Retinal pigment epithelial cell (primary cell): Measurements from ENCODE around the gene ZNF180.

Experiments used
- DNase-seq: peaks from one replicate; pipeline ENCODE4 v3.0.0-alpha.2; 2010; ENCODE audit warnings: low read depth
- H3K4me3 ChIP-seq: 2 replicates; pipeline ENCODE4 v1.5.1; 2011; ENCODE audit warnings: mild to moderate bottlenecking, low read length, control low read depth, moderate library complexity
- TF ChIP-seq, protein P1 (sequence below): conservative IDR thresholded peaks from 2 replicates; pipeline ENCODE4 v1.5.1; 2011; ENCODE audit warnings: low read depth, low read length, control low read depth, inconsistent platforms

The ZNF180 gene

GRCh38 chr19:44521370-44521769, 21.0 kb upstream of the ZNF180 start:
- TF ChIP-seq, protein P1, sequence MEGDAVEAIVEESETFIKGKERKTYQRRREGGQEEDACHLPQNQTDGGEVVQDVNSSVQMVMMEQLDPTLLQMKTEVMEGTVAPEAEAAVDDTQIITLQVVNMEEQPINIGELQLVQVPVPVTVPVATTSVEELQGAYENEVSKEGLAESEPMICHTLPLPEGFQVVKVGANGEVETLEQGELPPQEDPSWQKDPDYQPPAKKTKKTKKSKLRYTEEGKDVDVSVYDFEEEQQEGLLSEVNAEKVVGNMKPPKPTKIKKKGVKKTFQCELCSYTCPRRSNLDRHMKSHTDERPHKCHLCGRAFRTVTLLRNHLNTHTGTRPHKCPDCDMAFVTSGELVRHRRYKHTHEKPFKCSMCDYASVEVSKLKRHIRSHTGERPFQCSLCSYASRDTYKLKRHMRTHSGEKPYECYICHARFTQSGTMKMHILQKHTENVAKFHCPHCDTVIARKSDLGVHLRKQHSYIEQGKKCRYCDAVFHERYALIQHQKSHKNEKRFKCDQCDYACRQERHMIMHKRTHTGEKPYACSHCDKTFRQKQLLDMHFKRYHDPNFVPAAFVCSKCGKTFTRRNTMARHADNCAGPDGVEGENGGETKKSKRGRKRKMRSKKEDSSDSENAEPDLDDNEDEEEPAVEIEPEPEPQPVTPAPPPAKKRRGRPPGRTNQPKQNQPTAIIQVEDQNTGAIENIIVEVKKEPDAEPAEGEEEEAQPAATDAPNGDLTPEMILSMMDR, result no peak
- H3K4me3 ChIP-seq, result no peak overlapping the region
- no peak for DNase-seq

DNA sequence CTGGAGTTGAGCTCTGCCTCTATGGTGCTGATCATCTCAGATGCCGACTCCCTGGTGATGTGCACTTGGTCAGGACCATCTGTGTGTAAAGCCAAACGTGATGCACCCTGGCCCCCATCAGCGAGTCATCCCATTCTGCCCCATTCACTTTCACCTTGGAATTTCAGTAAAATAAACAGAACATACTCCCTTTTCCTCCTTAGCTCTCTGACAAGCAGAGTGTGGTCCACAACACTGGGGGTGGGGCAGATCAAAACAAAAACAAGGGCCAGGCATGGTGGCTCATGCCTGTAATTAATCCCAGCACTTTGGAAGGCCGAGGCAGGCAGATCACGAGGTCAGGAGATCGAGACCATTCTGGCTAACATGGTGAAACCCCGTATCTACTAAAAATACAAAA, 16.8 kb upstream of the ZNF180 start:
- H3K4me3 ChIP-seq, result no peak overlapping the region
- DNase-seq, result no peak
- TF ChIP-seq, protein P1, result no peak

DNA sequence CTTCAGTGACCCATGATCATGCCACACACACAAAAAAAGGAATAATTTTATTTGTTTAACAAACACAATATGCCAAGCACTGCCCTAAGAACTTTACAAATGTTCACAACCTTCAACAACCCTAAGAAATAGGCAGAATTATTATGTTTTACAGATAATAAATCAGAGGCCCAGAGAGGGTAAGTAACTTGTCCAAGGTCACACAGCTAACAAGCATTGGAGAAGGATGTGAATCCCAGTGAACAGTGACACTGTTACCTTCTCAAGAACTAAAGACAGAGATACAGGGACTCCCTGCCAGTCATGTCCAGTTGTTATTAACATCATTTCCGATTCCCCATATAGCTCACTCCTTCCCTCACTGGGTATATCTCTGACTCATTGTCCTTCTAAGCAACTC, 15.6 kb upstream of the ZNF180 start:
- TF ChIP-seq, protein P1, result no peak
- no peak overlapping the region for H3K4me3 ChIP-seq
- DNase-seq, result no peak

- no peak for DNase-seq
- TF ChIP-seq, protein P1, result no peak
- no peak overlapping the region for H3K4me3 ChIP-seq
Observed at GRCh38 chr19:44515031-44515430, 14.7 kb upstream of the ZNF180 start.

- no peak overlapping the region for H3K4me3 ChIP-seq
- TF ChIP-seq, protein P1, result peak; percentile 72
- no peak for DNase-seq
Observed at GRCh38 chr19:44512326-44513298, 12.3 kb upstream of the ZNF180 start.

DNA sequence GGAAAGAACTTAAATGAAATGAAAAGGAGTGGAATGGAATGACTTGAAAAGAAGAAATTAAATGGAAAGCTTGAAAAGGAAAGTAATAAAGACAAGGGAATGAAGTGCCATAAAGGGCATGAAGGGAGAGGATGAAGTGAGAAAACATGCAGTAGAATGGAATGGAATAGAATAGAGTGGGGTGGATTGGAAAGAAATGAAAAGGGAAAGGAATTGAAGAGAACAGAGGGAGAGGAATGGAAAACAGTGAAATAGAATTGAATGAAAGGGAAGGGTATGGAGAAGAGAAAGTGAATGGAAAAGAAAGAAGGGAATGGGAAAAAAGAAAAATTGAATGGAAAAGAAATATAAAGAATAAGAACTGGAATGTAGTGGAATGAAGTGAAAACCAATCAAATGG, 9.2 kb upstream of the ZNF180 start:
- TF ChIP-seq, protein P1, result no peak
- DNase-seq, result no peak
- no peak overlapping the region for H3K4me3 ChIP-seq

DNA sequence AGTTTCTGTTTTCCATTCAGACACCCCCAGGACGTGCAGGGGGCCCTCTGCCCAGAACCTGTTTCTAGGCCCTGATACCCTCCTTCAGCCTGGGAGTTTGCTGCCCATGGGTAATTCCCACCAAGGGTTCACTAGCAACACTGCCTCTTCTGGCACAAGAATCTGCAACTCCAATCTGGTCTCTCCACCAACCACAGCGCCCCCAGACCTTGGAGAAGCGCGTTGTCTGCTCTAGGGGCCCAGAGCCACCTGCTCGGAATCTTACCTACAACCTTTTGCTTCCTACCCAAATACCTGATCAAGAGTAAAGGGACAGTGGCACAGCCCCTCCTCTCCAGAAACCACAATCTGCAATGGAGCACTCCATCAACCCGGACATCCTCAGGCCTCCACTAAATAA, 763 bp downstream of the ZNF180 start:
- DNase-seq, result no peak
- H3K4me3 ChIP-seq, result peak overlapping the region; percentile 87
- TF ChIP-seq, protein P1, result peak; percentile 6
